ENCODE results near the gene LCE3D. TPM values are rescaled to one million over a fixed set of nuclear protein-coding genes. Genes with fewer than 3 reads are reported as not detected.

Gene LCE3D
- total RNA-seq, result not detected

- Histone ChIP-seq H3K4me3 (no peak within 1 kb of the TSS), H3K27ac (no peak within 1 kb of the TSS), H3K9me3 (no peaks in the 10 kb centered on the region), H3K27me3 (no peaks in the 10 kb centered on the region), H3K36me3 (no peaks in the 10 kb centered on the region), H3K4me1 (no peaks in the 10 kb centered on the region)
- TF ChIP-seq POLR2A (IDR thresholded peaks at IDR 0.05) (no peak), CTCF (IDR thresholded peaks at IDR 0.05) (no peak)
- no peak for DNase-seq
These were observed at the start of gene LCE3D for GRCh38 chr1:152580433-152580832. TSS of gene LCE3D (minus strand) at chr1:152580516. CDS start at chr1:152579936, 580 bp downstream.

- no peaks in the 10 kb centered on the region for H3K36me3 ChIP-seq
These were observed 46.4 kb upstream of the LCE3D start for GRCh38 chr1:152626744-152627143.

GRCh38 chr1:152623203-152623844 lies 43.0 kb upstream of the LCE3D start:
- TF ChIP-seq CTCF (IDR thresholded peaks at IDR 0.05), result no peak
- no peak for TF ChIP-seq POLR2A (IDR thresholded peaks at IDR 0.05)
- Histone ChIP-seq H3K27ac (no peak overlapping the region), H3K36me3 (no peaks in the 10 kb centered on the region), H3K27me3 (no peaks in the 10 kb centered on the region), H3K4me3 (no peak overlapping the region), H3K9me3 (peaks cover 0 to 9% (median 0%) of the 10 kb centered on the region in 4 donors), H3K4me1 (no peaks in the 10 kb centered on the region)
- DNase-seq, result no peak

More at GRCh38 chr1:152626744-152627143, 46.4 kb upstream of the LCE3D start:
- Histone ChIP-seq H3K27me3 (no peaks in the 10 kb centered on the region), H3K27ac (no peak overlapping the region), H3K4me3 (no peak overlapping the region), H3K4me1 (no peaks in the 10 kb centered on the region), H3K9me3 (no peaks in the 10 kb centered on the region)
- TF ChIP-seq CTCF (IDR thresholded peaks at IDR 0.05) (no peak), POLR2A (IDR thresholded peaks at IDR 0.05) (no peak)
- DNase-seq, result no peak

- no peak for DNase-seq
- Histone ChIP-seq H3K4me3 (no peak within 1 kb of the TSS), H3K4me1 (no peaks in the 10 kb centered on the region), H3K27ac (no peak within 1 kb of the TSS), H3K27me3 (no peaks in the 10 kb centered on the region), H3K36me3 (no peaks in the 10 kb centered on the region), H3K9me3 (peaks cover 0 to 12% (median 0%) of the 10 kb centered on the region in 4 donors)
- TF ChIP-seq CTCF (IDR thresholded peaks at IDR 0.05) (no peak), POLR2A (IDR thresholded peaks at IDR 0.05) (no peak)
These were observed 42.5 kb upstream of the LCE3D start, which contains the start of gene LCE3A for GRCh38 chr1:152622803-152623202. TSS of gene LCE3A (minus strand) at chr1:152623103. CDS start at chr1:152623103, 0 bp downstream.

GRCh38 chr1:152621993-152622392 lies 41.7 kb upstream of the LCE3D start:
- TF ChIP-seq CTCF (IDR thresholded peaks at IDR 0.05) (no peak), POLR2A (IDR thresholded peaks at IDR 0.05) (no peak)
- Histone ChIP-seq H3K27me3 (no peaks in the 10 kb centered on the region), H3K27ac (no peak overlapping the region), H3K4me1 (no peaks in the 10 kb centered on the region), H3K4me3 (no peak overlapping the region), H3K9me3 (peaks cover 0 to 12% (median 0%) of the 10 kb centered on the region in 4 donors), H3K36me3 (no peaks in the 10 kb centered on the region)
- DNase-seq, result no peak
